ENCODE measurements around the gene MAPKAPK2. TPM values are rescaled to one million over a fixed set of nuclear protein-coding genes. Genes with fewer than 3 reads are reported as not detected.

Gene MAPKAPK2
- total and polyA plus RNA-seq, 2 donors (not counting 1 experiment from before 2014, with no cell fraction given): 60.3 to 85.8 TPM

- ATAC-seq (ENCODE audit: low read depth): no peak
These were observed 30.9 kb downstream of the MAPKAPK2 start for GRCh38 chr1:206715552-206716158.

More at GRCh38 chr1:206715552-206716158, 30.9 kb downstream of the MAPKAPK2 start:
- Histone ChIP-seq H3K27me3 (replicated peaks in 1 of 4; ENCODE audit: control extremely low read depth in 1 of 4, control insufficient read depth in 3 of 4, insufficient read depth in 4 of 4, low read length in 3 of 4) (no peaks in the 10 kb centered on the region), H2AFZ (ENCODE audit: insufficient read depth, low read depth, low read length, poor library complexity, severe bottlenecking) (no peak overlapping the region), H3K4me2 (replicated peaks; ENCODE audit: low read depth, low read length, poor library complexity, severe bottlenecking) (peak overlapping the region; percentile 51), H3K4me1 (ENCODE audit: control insufficient read depth in 2 of 2, insufficient read depth in 2 of 2, low read length in 2 of 2) (peaks cover 70 to 72% of the 10 kb centered on the region in 2 donors), H3K4me3 (ENCODE audit: control extremely low read depth in 1 of 5, extremely low read depth in 1 of 5, insufficient read depth in 1 of 5, low read depth in 2 of 5, low read length in 4 of 5) (no peak overlapping the region), H3K36me3 (replicated peaks in 1 of 2; ENCODE audit: control extremely low read depth in 1 of 2, control insufficient read depth in 1 of 2, extremely low read depth in 1 of 2, insufficient read depth in 2 of 2, low read length in 1 of 2) (no peaks in the 10 kb centered on the region), H4K20me1 (ENCODE audit: control insufficient read depth, insufficient read depth, low read length, poor library complexity, severe bottlenecking) (peaks cover 82% of the 10 kb centered on the region), H3K9ac (ENCODE audit: low read length) (no peak overlapping the region), H3K9me3 (ENCODE audit: control extremely low read depth in 1 of 3, control insufficient read depth in 2 of 3, insufficient read depth in 1 of 3, low read length in 2 of 3) (no peaks in the 10 kb centered on the region), H3K27ac (ENCODE audit: low read length in 2 of 2) (peak overlapping the region in 1 of 2 donors; percentile 75), H3K79me2 (ENCODE audit: control insufficient read depth, insufficient read depth, low read length) (peaks cover 97% of the 10 kb centered on the region)
- TF ChIP-seq EZH2 (IDR thresholded peaks at IDR 0.05; ENCODE audit: borderline replicate concordance, insufficient read depth, low read depth, low read length, poor library complexity, severe bottlenecking): no peak
- TF ChIP-seq, protein P1, sequence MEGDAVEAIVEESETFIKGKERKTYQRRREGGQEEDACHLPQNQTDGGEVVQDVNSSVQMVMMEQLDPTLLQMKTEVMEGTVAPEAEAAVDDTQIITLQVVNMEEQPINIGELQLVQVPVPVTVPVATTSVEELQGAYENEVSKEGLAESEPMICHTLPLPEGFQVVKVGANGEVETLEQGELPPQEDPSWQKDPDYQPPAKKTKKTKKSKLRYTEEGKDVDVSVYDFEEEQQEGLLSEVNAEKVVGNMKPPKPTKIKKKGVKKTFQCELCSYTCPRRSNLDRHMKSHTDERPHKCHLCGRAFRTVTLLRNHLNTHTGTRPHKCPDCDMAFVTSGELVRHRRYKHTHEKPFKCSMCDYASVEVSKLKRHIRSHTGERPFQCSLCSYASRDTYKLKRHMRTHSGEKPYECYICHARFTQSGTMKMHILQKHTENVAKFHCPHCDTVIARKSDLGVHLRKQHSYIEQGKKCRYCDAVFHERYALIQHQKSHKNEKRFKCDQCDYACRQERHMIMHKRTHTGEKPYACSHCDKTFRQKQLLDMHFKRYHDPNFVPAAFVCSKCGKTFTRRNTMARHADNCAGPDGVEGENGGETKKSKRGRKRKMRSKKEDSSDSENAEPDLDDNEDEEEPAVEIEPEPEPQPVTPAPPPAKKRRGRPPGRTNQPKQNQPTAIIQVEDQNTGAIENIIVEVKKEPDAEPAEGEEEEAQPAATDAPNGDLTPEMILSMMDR (IDR thresholded peaks at IDR 0.05): no peak
- ChIA-PET CTCF (interaction anchor here (0.7 to 7.6 kb wide), 13 partner anchors 9 to 685 kb away, joined by 3 to 46 read pairs (median 4); no protein-coding TSS in a partner anchor), POLR2A (interaction anchor here (0.7 to 0.9 kb wide), 3 partner anchors 9 to 31 kb away, joined by 3 to 7 read pairs (median 6); partner anchors contain the start of gene MAPKAPK2)
- peak overlapping the region; percentile 50 for H3K27ac Mint-ChIP-seq
- no peaks in the 10 kb centered on the region for H3K27me3 Mint-ChIP-seq
- DNase-seq: no peak
- H3K4me3 Mint-ChIP-seq: no peak overlapping the region
- H3K9me3 Mint-ChIP-seq (ENCODE audit: insufficient read depth): no peaks in the 10 kb centered on the region
- 78% methylated on average over 3 of the region's 3 CpGs for WGBS (ENCODE audit: insufficient coverage)
- intact Hi-C loops (cut with micrococcal nuclease): loop anchor here (5.0 kb wide), 1 partner anchor 38 kb away; no protein-coding TSS in a partner anchor
- peaks cover 76% of the 10 kb centered on the region for H3K4me1 Mint-ChIP-seq
